22Rv1 (cell line): Measurements from ENCODE around the gene ANKS1A.

Experiments
- H3K27ac ChIP-seq: fragments of 450-650 bp; 2 replicates; pipeline ENCODE4 v1.5.1; 2017
- CTCF ChIP-seq: fragments of 450-650 bp; IDR thresholded peaks from 2 replicates; pipeline ENCODE4 v1.5.1; 2017; ENCODE audit warnings: mild to moderate bottlenecking
- ZFX ChIP-seq: fragments of 450-650 bp; IDR thresholded peaks from 2 replicates; pipeline ENCODE4 v1.6.1; 2017; ENCODE audit warnings: antibody characterized with exemption, borderline replicate concordance

Gene ANKS1A

GRCh38 chr6:35014341-35014740 is 125.3 kb downstream of the ANKS1A start:
- TF ChIP-seq ZFX, result no peak
- TF ChIP-seq CTCF, result no peak
- no peak overlapping the region for H3K27ac ChIP-seq

- TF ChIP-seq CTCF (no peak), ZFX (no peak)
- no peak overlapping the region for H3K27ac ChIP-seq
Observed at GRCh38 chr6:35014786-35015185, 125.7 kb downstream of the ANKS1A start.

DNA sequence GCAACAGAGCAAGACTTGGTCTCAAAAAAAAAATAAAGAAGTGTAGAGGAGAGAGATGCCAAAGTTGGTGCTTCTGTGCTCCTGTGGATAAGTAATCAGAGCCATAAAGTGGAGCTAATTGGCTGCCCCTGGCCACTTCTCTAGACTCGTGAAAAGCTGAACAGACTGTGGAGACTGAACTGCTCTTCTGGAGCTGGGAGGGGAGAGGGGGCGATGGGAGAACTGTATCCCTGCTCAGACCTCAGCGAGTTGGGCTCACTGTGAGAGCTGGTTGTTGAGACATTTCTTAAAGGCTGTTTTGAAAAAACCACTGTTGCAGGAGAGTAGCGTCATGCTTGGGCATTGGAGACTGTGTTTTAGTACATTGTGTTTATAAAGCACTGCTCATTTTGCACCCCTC is 126.4 kb downstream of the ANKS1A start:
- TF ChIP-seq ZFX (no peak), CTCF (no peak)
- no peak overlapping the region for H3K27ac ChIP-seq

DNA sequence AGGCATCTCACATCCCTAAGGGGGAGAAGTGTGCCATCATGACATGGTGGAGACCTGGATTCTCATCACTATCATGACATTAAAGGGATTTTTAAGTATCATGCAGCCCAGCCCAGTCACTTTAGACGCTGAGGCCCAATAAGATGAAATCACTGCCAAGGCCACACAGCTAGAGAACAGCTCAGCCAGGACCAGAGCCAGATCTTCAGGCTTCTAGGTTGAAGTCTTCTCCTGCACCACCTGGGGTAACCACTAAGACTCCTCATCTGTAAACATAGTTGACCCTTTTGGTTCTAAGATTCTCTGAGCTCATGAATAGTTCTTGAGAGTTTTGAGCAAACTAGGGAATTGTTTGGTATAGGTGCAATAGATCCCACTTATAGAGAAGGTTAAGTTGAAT is 126.9 kb downstream of the ANKS1A start:
- H3K27ac ChIP-seq, result no peak overlapping the region
- TF ChIP-seq CTCF (no peak), ZFX (no peak)

DNA sequence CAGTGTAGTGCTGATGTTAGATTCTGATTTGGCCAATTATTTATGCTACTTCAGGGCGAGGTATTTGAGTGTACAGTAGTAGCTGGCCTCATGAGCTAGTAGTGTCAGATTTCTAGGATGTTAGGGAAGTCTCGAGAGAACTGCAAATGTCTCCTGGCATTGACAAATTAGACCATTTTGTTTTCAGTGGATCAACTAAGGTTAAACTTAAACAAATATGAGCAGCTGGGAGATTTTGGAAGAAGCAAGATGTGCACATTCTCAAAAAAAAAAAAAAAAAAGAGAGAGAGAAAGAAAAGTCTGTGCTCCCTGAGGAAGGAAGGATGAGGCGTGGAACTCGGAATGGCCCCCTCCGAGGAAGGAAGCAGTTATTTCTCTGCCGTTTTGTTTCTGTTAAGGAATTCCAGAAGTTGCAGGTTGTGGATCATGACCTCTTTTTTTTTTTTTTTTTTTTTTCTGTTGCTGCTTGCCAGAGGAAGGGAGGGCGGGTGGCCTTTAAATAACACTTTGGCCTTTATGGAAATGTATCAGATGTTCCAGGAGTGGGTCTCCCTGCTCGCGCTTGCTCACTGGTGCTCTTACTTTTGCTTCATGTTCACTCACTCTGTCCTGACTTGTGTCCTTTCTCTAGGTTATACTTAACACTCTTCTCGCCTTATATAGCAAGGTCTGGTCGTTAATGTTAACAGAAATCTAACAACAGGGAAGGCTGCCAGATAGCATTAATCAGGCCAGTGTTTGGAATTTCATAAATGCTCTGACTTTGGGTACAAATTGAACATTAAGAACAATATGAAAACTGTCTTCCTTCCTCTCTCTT is 127.7 kb downstream of the ANKS1A start:
- no peak overlapping the region for H3K27ac ChIP-seq
- TF ChIP-seq CTCF (no peak), ZFX (no peak)

- TF ChIP-seq ZFX (no peak), CTCF (no peak)
- no peak overlapping the region for H3K27ac ChIP-seq
Observed at GRCh38 chr6:35017411-35018181, 128.5 kb downstream of the ANKS1A start.

GRCh38 chr6:35018182-35018519 is 129.1 kb downstream of the ANKS1A start:
- no peak for TF ChIP-seq CTCF
- TF ChIP-seq ZFX, result no peak
- no peak overlapping the region for H3K27ac ChIP-seq
